GM18951 (cell line): ENCODE measurements around the gene MLIP.
"Not testable (repeated sequence)": the region's sequence is repeated elsewhere in the genome, so short reads cannot be mapped to it uniquely, and the experiment has no call there.

Experiments used
- POLR2A ChIP-seq: IDR thresholded peaks from 4 replicates; pipeline ENCODE4 v1.6.1; 2011; ENCODE audit warnings: mild to moderate bottlenecking; ENCODE audit not compliant: insufficient read length, insufficient read depth; ENCODE audit errors: extremely low read depth
- in situ Hi-C: fragments of 300-500 bp; cut with MboI; formaldehyde crosslinking; loops from one replicate; pipeline ENCODE4 v1.12.0; 2022; ENCODE audit warnings: low sequenced_read_pairs, mixed read lengths, inconsistent platforms; ENCODE audit not compliant: unreplicated experiment

MLIP gene

GRCh38 chr6:54244430-54244829 lies 133.2 kb downstream of the MLIP start:
- in situ Hi-C loops = no loop called here
- TF ChIP-seq POLR2A = no peak

- in situ Hi-C loops = no loop called here
- TF ChIP-seq POLR2A = no peak
Observed at GRCh38 chr6:54245265-54245664, 134.0 kb downstream of the MLIP start.

- in situ Hi-C loops = no loop called here
- TF ChIP-seq POLR2A = no peak
Observed at GRCh38 chr6:54248319-54248718, 137.1 kb downstream of the MLIP start.

- TF ChIP-seq POLR2A = no peak
- in situ Hi-C loops = no loop called here
Observed at GRCh38 chr6:54248994-54249393, 137.8 kb downstream of the MLIP start.

GRCh38 chr6:54249812-54250211 lies 138.6 kb downstream of the MLIP start:
- in situ Hi-C loops = not testable (repeated sequence)

GRCh38 chr6:54252496-54252895 lies 141.3 kb downstream of the MLIP start:
- TF ChIP-seq POLR2A = no peak
- in situ Hi-C loops = no loop called here

GRCh38 chr6:54252916-54253315 lies 141.7 kb downstream of the MLIP start:
- no peak for TF ChIP-seq POLR2A
- in situ Hi-C loops = no loop called here

GRCh38 chr6:54254886-54255285 lies 143.6 kb downstream of the MLIP start:
- TF ChIP-seq POLR2A = no peak
- in situ Hi-C loops = no loop called here

GRCh38 chr6:54255886-54256285 lies 144.6 kb downstream of the MLIP start:
- in situ Hi-C loops = no loop called here
- TF ChIP-seq POLR2A = no peak

- TF ChIP-seq POLR2A = no peak
- in situ Hi-C loops = no loop called here
Observed at GRCh38 chr6:54260025-54260424, 148.8 kb downstream of the MLIP start.

GRCh38 chr6:54262499-54262898 lies 151.3 kb downstream of the MLIP start:
- TF ChIP-seq POLR2A = no peak
- in situ Hi-C loops = no loop called here

- in situ Hi-C loops = no loop called here
Observed at GRCh38 chr6:54262971-54263370, 151.7 kb downstream of the MLIP start.

GRCh38 chr6:54264581-54265272 lies 153.5 kb downstream of the MLIP start:
- no peak for TF ChIP-seq POLR2A
- in situ Hi-C loops = no loop called here

More at GRCh38 chr6:54262971-54263370, 151.7 kb downstream of the MLIP start:
- no peak for TF ChIP-seq POLR2A

- in situ Hi-C loops = no loop called here
- no peak for TF ChIP-seq POLR2A
Observed at GRCh38 chr6:54266400-54266923, 155.2 kb downstream of the MLIP start.

GRCh38 chr6:54267798-54268197 lies 156.6 kb downstream of the MLIP start:
- TF ChIP-seq POLR2A = no peak
- in situ Hi-C loops = no loop called here

- TF ChIP-seq POLR2A = no peak
- in situ Hi-C loops = no loop called here
Observed at GRCh38 chr6:54273214-54273820, 162.1 kb downstream of the MLIP start.
